Measurements from ENCODE around the gene MMRN1. TPM values are rescaled to one million over a fixed set of nuclear protein-coding genes. Genes with fewer than 3 reads are reported as not detected.

Gene MMRN1
- total and polyA plus RNA-seq, 2 of the 8 experiments (the other 6 are each of a cell fraction or from before 2014, with no cell fraction given), result not detected

- FAIRE-seq (no peak), DNase-seq (ENCODE audit: low read depth in 1 of 2, low spot score in 2 of 2) (no peak)
- H3K4me2 ChIP-seq (ENCODE audit: insufficient read depth in 1 of 2, low read depth in 2 of 2, low read length in 2 of 2), result no peak overlapping the region
- H4K20me1 ChIP-seq (replicated peaks in 1 of 2; ENCODE audit: control insufficient read depth in 1 of 2, insufficient read depth in 2 of 2, low read length in 2 of 2), result no peaks in the 10 kb centered on the region
- H3K9ac ChIP-seq (replicated peaks in 1 of 4; ENCODE audit: extremely low read depth in 1 of 4, low read depth in 3 of 4, low read length in 3 of 4), result no peak overlapping the region
- H2BK12ac ChIP-seq (ENCODE audit: low read depth, low read length), result no peak overlapping the region
- no peak overlapping the region for H2AK5ac ChIP-seq (ENCODE audit: low read depth, low read length)
- no peaks in the 10 kb centered on the region for H3K79me2 ChIP-seq (ENCODE audit: control insufficient read depth in 1 of 2, insufficient read depth in 2 of 2, low read length in 2 of 2)
- H3K14ac ChIP-seq (ENCODE audit: insufficient read length), result no peak overlapping the region
- no peaks in the 10 kb centered on the region for H3K36me3 ChIP-seq (ENCODE audit: control insufficient read depth in 2 of 4, insufficient read depth in 4 of 4, low read length in 3 of 4)
- TF ChIP-seq HDAC2 (IDR thresholded peaks at IDR 0.05; ENCODE audit: borderline replicate concordance in 1 of 2, low read depth in 2 of 2, low read length in 2 of 2), result no peak
- no peaks in the 10 kb centered on the region for H3K27me3 ChIP-seq (replicated peaks in 1 of 4; ENCODE audit: control insufficient read depth in 3 of 4, extremely low read depth in 1 of 4, insufficient read depth in 3 of 4, low read length in 3 of 4)
- ChIA-PET CTCF (ENCODE audit: partially characterized antibody) (interaction anchor here (1.5 to 1.7 kb wide), 3 partner anchors 21 to 416 kb away, joined by 4 read pairs; no protein-coding TSS in a partner anchor), POLR2A (ENCODE audit: partially characterized antibody) (no interaction called here)
- H3K56ac ChIP-seq (replicated peaks; ENCODE audit: insufficient read length, low read depth, low read length), result no peak overlapping the region
- H3K4me1 ChIP-seq (replicated peaks in 1 of 4; ENCODE audit: control insufficient read depth in 3 of 4, insufficient read depth in 4 of 4, low read length in 3 of 4), result no peaks in the 10 kb centered on the region
- no peak overlapping the region for H3K23ac ChIP-seq (ENCODE audit: insufficient read length)
- H2BK20ac ChIP-seq (ENCODE audit: low read length), result no peak overlapping the region
- no peak overlapping the region for H2BK120ac ChIP-seq (replicated peaks; ENCODE audit: low read depth, low read length)
- no peaks in the 10 kb centered on the region for H3K23me2 ChIP-seq (ENCODE audit: low read depth, low read length)
- H3K9me3 ChIP-seq (ENCODE audit: insufficient read depth in 2 of 2, low read depth in 1 of 2, low read length in 1 of 2), result no peaks in the 10 kb centered on the region
- H2BK5ac ChIP-seq (ENCODE audit: low read depth, low read length), result no peak overlapping the region
- H4K91ac ChIP-seq (replicated peaks; ENCODE audit: insufficient read length, low read length), result no peak overlapping the region
- H2BK15ac ChIP-seq (ENCODE audit: low read length), result no peak overlapping the region
- no peak overlapping the region for H2AFZ ChIP-seq (ENCODE audit: low read length)
- no peak overlapping the region for H3K4me3 ChIP-seq (ENCODE audit: extremely low read depth in 1 of 4, insufficient read depth in 2 of 4, low read depth in 3 of 4, low read length in 4 of 4)
- no peaks in the 10 kb centered on the region for H3K79me1 ChIP-seq (ENCODE audit: low read depth, low read length)
- no peak overlapping the region for H4K8ac ChIP-seq (ENCODE audit: extremely low read depth, insufficient read depth, low read length)
- H3K18ac ChIP-seq (ENCODE audit: extremely low read depth, low read length), result no peak overlapping the region
- no peak overlapping the region for H4K5ac ChIP-seq (ENCODE audit: insufficient read length, low read depth, low read length)
- no peak overlapping the region for H3K4ac ChIP-seq (replicated peaks; ENCODE audit: insufficient read length, low read depth, low read length)
- no peak overlapping the region for H3K27ac ChIP-seq (ENCODE audit: low read depth, low read length)
These were observed 4.5 kb downstream of the MMRN1 start for GRCh38 chr4:89899152-89899551.
